Endothelial cell of umbilical vein (primary cell): ENCODE results near the gene STXBP2. TPM values are rescaled to one million over a fixed set of nuclear protein-coding genes. Genes with fewer than 3 reads are reported as not detected.

Experiments used
- BruUV-seq: library from RNA; stranded (reverse); fragments of 400-500 nt; replicated peaks from 2 replicates; lab custom pipeline; 2021; lab: Mats Ljungman, UMichigan
- CTCF ChIA-PET: fragments of 300-600, 350-600 bp; sonication (Branson Sonifier 250); formaldehyde crosslinking; loops from one replicate; lab custom pipeline; 2021; ENCODE audit warnings: antibody characterized with exemption, inconsistent platforms; lab: Charles Lee
- POLR2A ChIA-PET: fragments of 300-600, 350-600 bp; sonication (Branson Sonifier 250); formaldehyde crosslinking; loops from one replicate; lab custom pipeline; 2021; ENCODE audit warnings: antibody characterized with exemption, inconsistent platforms; lab: Charles Lee
- DNase-seq: peaks from one replicate; pipeline ENCODE4 v3.0.0-alpha.2; 2011; ENCODE audit warnings: low read depth, low spot score
- FAIRE-seq: peaks from 2 replicates; lab custom pipeline; 2011; peaks lifted over from hg19 to GRCh38; lab: Jason Lieb, UNC
- H2AFZ ChIP-seq: 2 replicates; pipeline ENCODE4 v1.6.0; 2012; ENCODE audit warnings: low read depth, low read length, control low read depth, inconsistent platforms
- H3K27ac ChIP-seq: 2 replicates; pipeline ENCODE4 v1.5.1; 2011; ENCODE audit warnings: low read depth, mild to moderate bottlenecking, control low read depth, low read length, moderate library complexity; ENCODE audit not compliant: insufficient read depth
- H3K27me3 ChIP-seq, 2 experiments: 2 replicates each; pipeline versions ENCODE4 v1.6.0 to v1.6.1; 2011; ENCODE audit warnings: low read length in 2 of 2, mixed read lengths in 1 of 2; ENCODE audit not compliant: control insufficient read depth in 2 of 2, insufficient read depth in 2 of 2
- H3K36me3 ChIP-seq, 2 experiments: 2 replicates in 1 of 2; 3 replicates in 1 of 2; pipeline ENCODE4 v1.5.1; 2011; ENCODE audit warnings: low read length in 2 of 2, mild to moderate bottlenecking in 1 of 2, moderate library complexity in 1 of 2; ENCODE audit not compliant: control insufficient read depth in 2 of 2, insufficient read depth in 2 of 2; ENCODE audit errors: extremely low read depth in 1 of 2
- H3K4me1 ChIP-seq: 3 replicates; pipeline ENCODE4 v1.5.1; 2011; ENCODE audit warnings: mild to moderate bottlenecking, low read length; ENCODE audit not compliant: control insufficient read depth, insufficient read depth; ENCODE audit errors: extremely low read depth
- H3K4me2 ChIP-seq: 2 replicates; pipeline ENCODE4 v1.6.1; 2011; ENCODE audit warnings: low read length, control low read depth, mixed read lengths; ENCODE audit not compliant: insufficient read depth
- H3K4me3 ChIP-seq, 3 experiments: fragments of 200-600 bp in 1 of 3; sonication (generic), shearing (Covaris generic) in 1 of 3; replicated peaks in 1 of 3; 2 replicates each; pipeline ENCODE4 v1.5.1; 2011 to 2016; ENCODE audit warnings: control low read depth in 3 of 3, low read length in 3 of 3, mild to moderate bottlenecking in 2 of 3, inconsistent platforms in 1 of 3, low read depth in 1 of 3, moderate library complexity in 1 of 3; ENCODE audit not compliant: insufficient read depth in 1 of 3
- H3K79me2 ChIP-seq: 2 replicates; pipeline ENCODE4 v1.6.0; 2012; ENCODE audit warnings: low read length, inconsistent platforms; ENCODE audit not compliant: control insufficient read depth, insufficient read depth
- H3K9ac ChIP-seq: replicated peaks from 2 replicates; pipeline ENCODE3; 2011; ENCODE audit warnings: low read length, control low read depth; ENCODE audit not compliant: insufficient read depth; ENCODE audit errors: extremely low read depth
- H3K9me1 ChIP-seq: replicated peaks from 3 replicates; pipeline ENCODE4 v1.6.0; 2011; ENCODE audit warnings: mild to moderate bottlenecking, low read length; ENCODE audit not compliant: control insufficient read depth, insufficient read depth; ENCODE audit errors: extremely low read depth
- H3K9me3 ChIP-seq: replicated peaks from 2 replicates; pipeline ENCODE4 v1.5.1; 2012; ENCODE audit warnings: low read length, inconsistent platforms; ENCODE audit not compliant: control insufficient read depth, insufficient read depth
- H4K20me1 ChIP-seq: replicated peaks from 2 replicates; pipeline ENCODE3; 2011; ENCODE audit warnings: mild to moderate bottlenecking, low read length; ENCODE audit not compliant: control insufficient read depth, insufficient read depth; ENCODE audit errors: extremely low read depth
- EZH2 ChIP-seq: IDR thresholded peaks from 2 replicates; pipeline ENCODE4 v1.6.1; 2012; ENCODE audit warnings: borderline replicate concordance, low read depth, mild to moderate bottlenecking, moderate library complexity, low read length, inconsistent platforms; ENCODE audit not compliant: severe bottlenecking
- FOS ChIP-seq: IDR thresholded peaks from 2 replicates; pipeline ENCODE4 v1.6.1; 2011; ENCODE audit warnings: mild to moderate bottlenecking, low read length, moderate library complexity, borderline replicate concordance; ENCODE audit not compliant: insufficient read depth
- GATA2 ChIP-seq: IDR thresholded peaks from 2 replicates; pipeline ENCODE4 v1.7.0; 2011; ENCODE audit warnings: low read depth, mild to moderate bottlenecking, moderate library complexity, mixed read lengths, low read length; ENCODE audit not compliant: insufficient read length, insufficient read depth
- JUN ChIP-seq: IDR thresholded peaks from 2 replicates; pipeline ENCODE4 v1.6.1; 2011; ENCODE audit warnings: borderline replicate concordance, low read depth; ENCODE audit not compliant: insufficient read length, insufficient read depth
- MYC ChIP-seq: IDR thresholded peaks from one replicate; pipeline ENCODE4 v1.6.1; 2011; ENCODE audit warnings: mild to moderate bottlenecking, low read depth, low read length
- POLR2A ChIP-seq: IDR thresholded peaks from 2 replicates; pipeline ENCODE4 v1.6.1; 2012; ENCODE audit warnings: low read depth, mild to moderate bottlenecking, control low read depth, low read length
- POLR2AphosphoS5 ChIP-seq: IDR thresholded peaks from 2 replicates; pipeline ENCODE4 v1.6.1; 2012; ENCODE audit warnings: low read depth, mild to moderate bottlenecking, control low read depth, low read length, moderate library complexity; ENCODE audit not compliant: insufficient read depth
- dilution Hi-C: fragments of 300-500 bp; cut with MboI; formaldehyde crosslinking; loops from one replicate; pipeline ENCODE4 v1.15.0; 2019; ENCODE audit warnings: low sequenced_read_pairs; ENCODE audit not compliant: extremely low pct_ligation_motif_present
- intact Hi-C: fragments of 100-400 bp; cut with micrococcal nuclease; formaldehyde crosslinking; loops from one replicate; pipeline ENCODE4 v1.10.0; 2022
- polyA plus RNA-seq, 4 experiments: library from polyadenylated mRNA; depleted of rRNA in 3 of 4; stranded (reverse) in 3 of 4; unstranded in 1 of 4; fragments of >200 nt; gene quantifications; 2 replicates each; pipeline versions ENCODE4 v1.2.1 to v1.2.3, GENCODE V29; 2011 to 2012; ENCODE audit warnings: missing spikeins in 1 of 4
- total RNA-seq: library from RNA; stranded (reverse); gene quantifications from 2 replicates; pipeline ENCODE4 v1.2.3, GENCODE V29; 2021
- TF ChIP-seq, protein P1 (sequence below), 2 donors: IDR thresholded peaks; 1 replicate in 1 of 2; 2 replicates in 1 of 2; pipeline ENCODE4 v1.5.1; 2011; ENCODE audit warnings: low read length in 2 of 2, mild to moderate bottlenecking in 2 of 2, moderate library complexity in 2 of 2, control low read depth in 1 of 2, inconsistent platforms in 1 of 2, low read depth in 1 of 2; ENCODE audit not compliant: insufficient read depth in 1 of 2; ENCODE audit errors: extremely low read depth in 1 of 2
- TF ChIP-seq, protein P2 (sequence below): IDR thresholded peaks from 2 replicates; pipeline ENCODE4 v1.6.1; 2011; ENCODE audit not compliant: insufficient read depth, insufficient read length

Gene STXBP2
- total and polyA plus RNA-seq, 2 donors (not counting 3 experiments of a cell fraction or from before 2014, with no cell fraction given): 70.0 to 105 TPM

DNA sequence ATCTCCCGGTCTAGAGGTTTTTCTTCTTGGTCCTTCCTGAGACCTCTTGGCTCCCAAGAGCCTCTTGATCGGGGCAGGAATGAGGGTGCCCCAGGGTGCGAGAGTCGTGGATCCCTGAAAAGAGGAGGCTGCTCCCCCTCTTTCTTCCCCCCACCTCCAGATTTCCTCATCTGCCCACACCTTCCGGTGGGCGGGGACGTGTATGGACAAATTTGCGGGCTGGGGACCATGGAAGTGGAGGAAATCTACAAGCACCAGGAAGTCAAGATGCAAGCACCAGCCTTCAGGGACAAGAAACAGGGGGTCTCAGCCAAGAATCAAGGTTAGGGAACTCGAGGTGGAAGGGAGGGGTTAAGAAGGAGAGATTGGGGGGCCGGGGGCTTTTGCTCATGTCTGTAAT lies 39.9 kb downstream of the STXBP2 start, which contains the start of gene MCEMP1:
MCEMP1 (plus strand) TSS at position 237 of the 400 bp plus-strand sequence; CDS start at position 268, 31 bp downstream.
- Histone ChIP-seq H3K4me1 (peaks cover 6% of the 10 kb centered on the region), H3K27ac (no peak within 1 kb of the TSS), H3K79me2 (peaks cover 11% of the 10 kb centered on the region), H3K9me1 (no peaks in the 10 kb centered on the region), H3K4me3 (no peak within 1 kb of the TSS), H3K4me2 (no peak within 1 kb of the TSS), H2AFZ (no peak within 1 kb of the TSS), H4K20me1 (no peaks in the 10 kb centered on the region), H3K36me3 (no peaks in the 10 kb centered on the region), H3K9me3 (no peaks in the 10 kb centered on the region), H3K9ac (no peak within 1 kb of the TSS), H3K27me3 (peaks cover 2 to 3% of the 10 kb centered on the region in 2 experiments)
- intact Hi-C loops (no loop called here), dilution Hi-C loops (no loop called here)
- no TSS peak for BruUV-seq
- FAIRE-seq: no peak
- DNase-seq: no peak
- no peak for TF ChIP-seq MYC
- no peak for TF ChIP-seq EZH2
- TF ChIP-seq, protein P1, sequence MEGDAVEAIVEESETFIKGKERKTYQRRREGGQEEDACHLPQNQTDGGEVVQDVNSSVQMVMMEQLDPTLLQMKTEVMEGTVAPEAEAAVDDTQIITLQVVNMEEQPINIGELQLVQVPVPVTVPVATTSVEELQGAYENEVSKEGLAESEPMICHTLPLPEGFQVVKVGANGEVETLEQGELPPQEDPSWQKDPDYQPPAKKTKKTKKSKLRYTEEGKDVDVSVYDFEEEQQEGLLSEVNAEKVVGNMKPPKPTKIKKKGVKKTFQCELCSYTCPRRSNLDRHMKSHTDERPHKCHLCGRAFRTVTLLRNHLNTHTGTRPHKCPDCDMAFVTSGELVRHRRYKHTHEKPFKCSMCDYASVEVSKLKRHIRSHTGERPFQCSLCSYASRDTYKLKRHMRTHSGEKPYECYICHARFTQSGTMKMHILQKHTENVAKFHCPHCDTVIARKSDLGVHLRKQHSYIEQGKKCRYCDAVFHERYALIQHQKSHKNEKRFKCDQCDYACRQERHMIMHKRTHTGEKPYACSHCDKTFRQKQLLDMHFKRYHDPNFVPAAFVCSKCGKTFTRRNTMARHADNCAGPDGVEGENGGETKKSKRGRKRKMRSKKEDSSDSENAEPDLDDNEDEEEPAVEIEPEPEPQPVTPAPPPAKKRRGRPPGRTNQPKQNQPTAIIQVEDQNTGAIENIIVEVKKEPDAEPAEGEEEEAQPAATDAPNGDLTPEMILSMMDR (IDR thresholded peaks at IDR 0.05; ENCODE audit: extremely low read depth in 1 of 2, insufficient read depth in 1 of 2, low read depth in 1 of 2, low read length in 2 of 2): no peak
- no peak for TF ChIP-seq GATA2
- no peak for TF ChIP-seq POLR2A
- no peak for TF ChIP-seq FOS
- TF ChIP-seq, protein P2, sequence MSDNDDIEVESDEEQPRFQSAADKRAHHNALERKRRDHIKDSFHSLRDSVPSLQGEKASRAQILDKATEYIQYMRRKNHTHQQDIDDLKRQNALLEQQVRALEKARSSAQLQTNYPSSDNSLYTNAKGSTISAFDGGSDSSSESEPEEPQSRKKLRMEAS: no peak
- no peak for TF ChIP-seq JUN
- TF ChIP-seq POLR2AphosphoS5: no peak
- ChIA-PET POLR2A (no interaction called here), CTCF (interaction anchor here (1.1 kb wide), 1 partner anchor 109 kb away, joined by 8 read pairs; no protein-coding TSS in a partner anchor)
